NCI-H2029 (cell line): ENCODE measurements around the gene SVEP1.
"Not testable (repeated sequence)": the region's sequence is repeated elsewhere in the genome, so short reads cannot be mapped to it uniquely, and the experiment has no call there.

ENCODE experiments used
- DNase-seq: peaks from one replicate; lab custom pipeline; 2025; lab: John Stamatoyannopoulos, UW

SVEP1 gene

GRCh38 chr9:110579034-110579861 lies at the start of gene SVEP1:
Gene SVEP1, minus strand, starts transcription at chr9:110579741. Its CDS starts 198 bp downstream, at chr9:110579543.
- DNase-seq, result no peak

- DNase-seq, result no peak
Observed at GRCh38 chr9:110626101-110626829, 46.7 kb upstream of the SVEP1 start.

- DNase-seq, result peak; percentile 63
Observed at GRCh38 chr9:110623462-110624025, 44.0 kb upstream of the SVEP1 start.

- DNase-seq, result no peak
Observed at GRCh38 chr9:110622368-110622767, 42.8 kb upstream of the SVEP1 start.

GRCh38 chr9:110620726-110621125 lies 41.2 kb upstream of the SVEP1 start:
- no peak for DNase-seq

- DNase-seq, result no peak
Observed at GRCh38 chr9:110619831-110620230, 40.3 kb upstream of the SVEP1 start.

- no peak for DNase-seq
Observed at GRCh38 chr9:110615498-110615897, 36.0 kb upstream of the SVEP1 start.

- DNase-seq, result not testable (repeated sequence)
Observed at GRCh38 chr9:110614576-110614975, 35.0 kb upstream of the SVEP1 start.

GRCh38 chr9:110606179-110606790 lies 26.7 kb upstream of the SVEP1 start:
- no peak for DNase-seq

- DNase-seq, result no peak
Observed at GRCh38 chr9:110605565-110605964, 26.0 kb upstream of the SVEP1 start.

- no peak for DNase-seq
Observed at GRCh38 chr9:110604171-110604601, 24.6 kb upstream of the SVEP1 start.

- DNase-seq, result no peak
Observed at GRCh38 chr9:110602281-110602680, 22.7 kb upstream of the SVEP1 start.

- no peak for DNase-seq
Observed at GRCh38 chr9:110601098-110601497, 21.6 kb upstream of the SVEP1 start.

- no peak for DNase-seq
Observed at GRCh38 chr9:110599468-110599867, 19.9 kb upstream of the SVEP1 start.

GRCh38 chr9:110592044-110592830 lies 12.7 kb upstream of the SVEP1 start:
- no peak for DNase-seq

GRCh38 chr9:110591526-110591925 lies 12.0 kb upstream of the SVEP1 start:
- no peak for DNase-seq

- DNase-seq, result no peak
Observed at GRCh38 chr9:110590816-110591215, 11.3 kb upstream of the SVEP1 start.

GRCh38 chr9:110588296-110588695 lies 8.8 kb upstream of the SVEP1 start:
- no peak for DNase-seq

- DNase-seq, result no peak
Observed at GRCh38 chr9:110583237-110583636, 3.7 kb upstream of the SVEP1 start.

GRCh38 chr9:110582156-110582555 lies 2.6 kb upstream of the SVEP1 start:
- DNase-seq, result no peak

GRCh38 chr9:110580850-110581249 lies 1.3 kb upstream of the SVEP1 start:
- DNase-seq, result no peak

- no peak for DNase-seq
Observed at GRCh38 chr9:110579862-110580219, 300 bp upstream of the SVEP1 start.
